Activated T-helper 17 cell treated with anti-CD3 and anti-CD28 coated beads, Interleukin-2, amount 50 U/mL, for 72 hours (primary cell): ENCODE data around the gene CACNA1A. TPM values are rescaled to one million over a fixed set of nuclear protein-coding genes. Genes with fewer than 3 reads are reported as not detected.
"Not testable (repeated sequence)": the region's sequence is repeated elsewhere in the genome, so short reads cannot be mapped to it uniquely, and the experiment has no call there.

Experiments
- ATAC-seq: fragments of 150-1000 bp; cut with Tn5 transposase; replicated peaks from 2 replicates; pipeline ENCODE4 v1.10.0; 2021; ENCODE audit warnings: mild to moderate bottlenecking, moderate library complexity
- H3K27ac Mint-ChIP-seq: one replicate; pipeline ENCODE4 v1.8.0; 2022; ENCODE audit warnings: mixed read lengths
- H3K27me3 Mint-ChIP-seq: one replicate; pipeline ENCODE4 v1.8.0; 2022; ENCODE audit warnings: mixed read lengths
- H3K36me3 Mint-ChIP-seq: one replicate; pipeline ENCODE4 v1.8.0; 2022; ENCODE audit warnings: low read depth, mild to moderate bottlenecking, mixed read lengths
- H3K4me1 Mint-ChIP-seq: one replicate; pipeline ENCODE4 v1.8.0; 2022; ENCODE audit warnings: mixed read lengths
- H3K4me3 Mint-ChIP-seq: one replicate; pipeline ENCODE4 v1.8.0; 2022; ENCODE audit warnings: mild to moderate bottlenecking, mixed read lengths
- H3K9me3 Mint-ChIP-seq: one replicate; pipeline ENCODE4 v1.8.0; 2022; ENCODE audit warnings: mixed read lengths
- total RNA-seq, 2 donors: library from RNA; stranded (reverse); gene quantifications; one replicate each; pipeline ENCODE4 v1.2.3, GENCODE V29; 2022

The CACNA1A gene
- total RNA-seq, 2 donors from 2014 or later: 2.0 to 2.5 TPM

DNA sequence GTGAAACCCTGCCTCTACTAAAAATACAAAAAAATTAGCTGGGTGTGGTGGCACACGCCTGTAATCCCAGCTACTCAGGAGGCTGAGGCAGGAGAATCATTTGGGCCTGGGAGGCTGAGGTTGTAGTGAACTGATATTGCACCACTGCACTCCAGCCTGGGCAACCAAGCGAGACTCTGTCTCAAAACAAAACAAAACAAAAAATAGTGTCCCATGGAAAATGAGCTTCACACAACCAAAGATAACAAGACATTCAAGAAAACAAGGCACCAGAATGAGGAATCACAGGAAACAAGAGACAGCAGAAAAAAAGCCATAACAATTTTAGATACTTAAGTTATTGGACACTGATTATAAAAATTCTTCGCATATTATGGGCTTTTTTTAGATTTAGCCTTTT lies 80.4 kb downstream of the CACNA1A start:
- peaks cover 20% of the 10 kb centered on the region for H3K27me3 Mint-ChIP-seq
- not testable (repeated sequence) for H3K27ac Mint-ChIP-seq, H3K4me3 Mint-ChIP-seq, ATAC-seq, H3K9me3 Mint-ChIP-seq, H3K36me3 Mint-ChIP-seq, H3K4me1 Mint-ChIP-seq

DNA sequence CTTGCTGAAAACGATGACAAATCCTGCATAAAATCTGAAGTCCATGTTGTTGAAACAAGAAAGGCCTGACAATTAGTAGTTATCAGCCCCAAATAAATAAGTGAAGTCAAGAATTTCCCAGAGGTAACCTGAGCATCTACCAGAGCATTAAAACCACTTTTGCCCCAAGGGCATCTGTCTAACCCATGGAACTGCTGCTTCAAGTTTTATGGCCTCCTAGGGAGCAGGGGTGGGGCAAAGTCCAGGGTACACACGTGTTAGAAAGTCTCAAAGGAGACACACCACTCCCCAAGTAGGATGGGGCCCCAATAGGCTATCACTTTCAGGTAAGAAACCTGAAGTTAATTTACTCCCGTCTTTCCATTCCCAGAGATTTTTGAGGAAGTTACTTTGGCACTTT lies 81.1 kb downstream of the CACNA1A start:
- no peak for ATAC-seq
- H3K4me3 Mint-ChIP-seq: no peak overlapping the region
- H3K36me3 Mint-ChIP-seq: no peaks in the 10 kb centered on the region
- peaks cover 3% of the 10 kb centered on the region for H3K9me3 Mint-ChIP-seq
- peaks cover 19% of the 10 kb centered on the region for H3K27me3 Mint-ChIP-seq
- no peaks in the 10 kb centered on the region for H3K4me1 Mint-ChIP-seq
- H3K27ac Mint-ChIP-seq: no peak overlapping the region

DNA sequence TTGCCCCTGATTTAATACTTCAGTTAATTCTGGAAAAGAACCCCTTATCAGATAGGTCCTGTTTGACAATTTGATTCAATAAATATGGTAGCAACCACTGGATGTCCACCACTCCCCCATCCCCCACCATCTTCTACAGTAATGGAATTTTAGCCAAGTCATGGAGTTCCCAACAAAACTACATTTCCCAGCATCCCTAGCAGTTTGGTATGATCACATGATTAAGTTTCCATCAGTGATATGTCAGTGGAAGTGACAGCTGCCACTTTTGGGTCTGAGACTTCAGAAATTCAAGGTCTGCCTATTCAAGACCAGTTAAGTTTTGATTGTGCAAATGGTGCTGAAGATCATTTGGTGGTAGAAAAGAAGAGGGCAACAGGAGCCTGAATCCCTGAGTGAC lies 85.5 kb downstream of the CACNA1A start:
- no peak overlapping the region for H3K4me3 Mint-ChIP-seq
- peaks cover 3% of the 10 kb centered on the region for H3K9me3 Mint-ChIP-seq
- no peak overlapping the region for H3K27ac Mint-ChIP-seq
- peaks cover 9% of the 10 kb centered on the region for H3K27me3 Mint-ChIP-seq
- no peaks in the 10 kb centered on the region for H3K36me3 Mint-ChIP-seq
- no peak for ATAC-seq
- H3K4me1 Mint-ChIP-seq: no peaks in the 10 kb centered on the region

DNA sequence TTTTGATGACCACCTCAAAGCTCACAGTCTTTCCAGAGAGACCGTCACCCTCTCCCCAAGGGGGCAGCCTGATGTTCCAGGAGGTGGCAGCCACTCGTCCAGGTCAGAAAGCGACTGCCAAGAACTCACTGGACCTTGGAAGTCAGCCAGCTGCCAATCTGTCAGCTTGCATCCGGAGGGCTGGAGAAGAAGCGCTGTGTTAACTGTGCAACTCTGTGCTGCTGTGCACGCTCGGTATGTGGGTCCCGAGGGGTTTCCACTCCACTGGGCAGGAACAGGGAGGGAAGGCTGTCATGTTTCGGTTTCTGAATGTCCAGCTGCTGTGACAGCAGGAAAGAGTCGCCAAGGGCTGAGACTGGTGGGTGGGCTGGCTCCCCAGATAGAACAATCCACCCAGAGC lies 89.2 kb downstream of the CACNA1A start:
- Mint-ChIP-seq H3K36me3 (no peaks in the 10 kb centered on the region), H3K9me3 (no peaks in the 10 kb centered on the region), H3K27me3 (peaks cover 15% of the 10 kb centered on the region), H3K4me3 (no peak overlapping the region), H3K27ac (no peak overlapping the region), H3K4me1 (no peaks in the 10 kb centered on the region)
- no peak for ATAC-seq

DNA sequence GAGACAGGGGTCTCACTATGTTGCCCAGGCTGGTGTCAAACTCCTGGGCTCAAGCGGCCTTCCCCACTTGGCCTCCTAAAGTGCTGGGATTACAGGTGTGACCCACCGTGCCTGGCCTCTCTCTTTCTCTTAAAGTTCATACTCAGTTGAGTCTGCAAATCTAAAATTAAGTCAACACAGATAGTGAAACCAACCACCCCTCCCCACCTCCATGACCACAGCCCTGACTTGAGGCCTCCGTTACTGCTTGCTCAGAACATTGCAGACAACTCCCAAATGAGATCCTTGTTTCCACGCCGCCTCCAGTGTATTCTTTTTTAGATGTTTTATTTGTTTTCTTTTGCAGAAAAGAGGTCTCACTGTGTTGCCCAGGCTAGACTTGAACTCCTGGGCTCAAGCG lies 94.4 kb downstream of the CACNA1A start:
- Mint-ChIP-seq H3K36me3 (no peaks in the 10 kb centered on the region), H3K27ac (no peak overlapping the region), H3K9me3 (no peaks in the 10 kb centered on the region), H3K4me1 (no peaks in the 10 kb centered on the region), H3K4me3 (no peak overlapping the region), H3K27me3 (peaks cover 24% of the 10 kb centered on the region)
- no peak for ATAC-seq

DNA sequence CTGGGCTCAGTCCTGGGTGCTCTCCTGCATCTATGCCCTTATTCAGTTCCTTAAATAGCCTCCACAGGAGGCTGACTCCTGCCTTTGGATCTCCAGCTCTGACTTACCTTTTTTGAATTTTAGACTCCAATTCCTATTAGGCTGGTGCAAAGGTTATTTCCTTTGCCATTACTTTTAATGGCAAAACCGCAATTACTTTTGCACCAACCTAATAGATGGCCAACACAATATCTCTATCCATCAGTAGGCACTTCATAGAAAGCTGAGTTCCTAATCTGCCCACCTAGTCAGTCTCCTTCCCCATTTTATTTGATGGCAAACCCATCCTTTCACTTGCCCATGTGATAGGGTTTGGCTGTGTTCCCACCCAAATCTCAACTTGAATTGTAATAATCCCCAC lies 95.3 kb downstream of the CACNA1A start:
- H3K27ac Mint-ChIP-seq: no peak overlapping the region
- ATAC-seq: no peak
- peaks cover 24% of the 10 kb centered on the region for H3K27me3 Mint-ChIP-seq
- no peaks in the 10 kb centered on the region for H3K9me3 Mint-ChIP-seq
- no peaks in the 10 kb centered on the region for H3K4me1 Mint-ChIP-seq
- no peaks in the 10 kb centered on the region for H3K36me3 Mint-ChIP-seq
- H3K4me3 Mint-ChIP-seq: no peak overlapping the region

DNA sequence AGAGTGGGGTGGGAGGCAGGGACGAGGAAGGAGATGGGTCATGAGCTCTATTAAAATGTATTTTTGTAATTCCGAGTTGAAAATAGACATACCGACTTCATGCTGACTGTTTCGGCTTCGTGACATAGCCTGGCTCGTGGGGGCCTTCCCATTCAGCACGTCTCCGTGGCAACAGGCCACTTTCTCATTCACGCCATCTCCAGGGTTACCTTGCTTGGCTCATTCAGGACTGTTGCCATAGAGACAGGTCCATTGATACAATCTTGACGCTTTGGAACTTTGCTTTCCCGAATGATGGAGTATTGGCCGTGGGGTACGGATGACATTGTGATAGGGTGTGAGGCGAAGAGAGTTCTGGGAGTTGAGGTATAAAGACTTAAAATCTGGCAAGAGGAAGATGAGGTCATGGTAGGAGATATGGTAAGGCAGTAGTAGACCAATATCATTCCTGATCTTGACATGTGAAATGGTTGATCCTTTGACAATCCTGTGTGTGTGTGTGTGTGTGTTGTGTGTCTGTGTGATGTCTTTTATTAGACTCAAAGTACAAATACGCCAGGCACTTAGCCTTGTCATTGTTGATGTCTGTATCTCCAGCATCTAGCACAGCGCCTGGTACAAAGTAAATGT lies 97.3 kb downstream of the CACNA1A start:
- Mint-ChIP-seq H3K36me3 (no peaks in the 10 kb centered on the region), H3K4me1 (no peaks in the 10 kb centered on the region), H3K9me3 (no peaks in the 10 kb centered on the region), H3K4me3 (no peak overlapping the region), H3K27me3 (peaks cover 17% of the 10 kb centered on the region), H3K27ac (no peak overlapping the region)
- no peak for ATAC-seq

DNA sequence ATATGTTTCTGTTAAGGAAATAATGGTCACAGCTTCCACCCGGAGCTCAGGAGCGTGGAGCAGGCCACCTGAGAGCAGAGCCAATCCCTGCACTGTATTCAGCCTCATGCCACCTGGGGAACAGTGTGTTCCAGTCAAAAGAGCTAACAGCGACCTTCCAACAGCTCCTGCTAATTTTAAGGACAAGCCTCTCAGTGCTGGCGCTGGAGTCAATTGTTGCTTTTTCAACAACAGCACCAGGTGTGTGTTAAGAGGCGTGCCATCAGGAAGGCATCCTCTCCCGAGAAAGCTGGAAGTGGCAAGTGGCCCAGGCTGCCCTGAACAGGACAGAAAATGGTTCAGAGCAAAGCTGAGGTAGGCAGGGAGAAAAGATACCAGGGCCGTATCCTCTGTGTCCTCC lies 102.0 kb downstream of the CACNA1A start:
- Mint-ChIP-seq H3K27ac (no peak overlapping the region), H3K27me3 (peaks cover 8% of the 10 kb centered on the region), H3K4me1 (no peaks in the 10 kb centered on the region), H3K9me3 (no peaks in the 10 kb centered on the region), H3K4me3 (no peak overlapping the region), H3K36me3 (no peaks in the 10 kb centered on the region)
- no peak for ATAC-seq

DNA sequence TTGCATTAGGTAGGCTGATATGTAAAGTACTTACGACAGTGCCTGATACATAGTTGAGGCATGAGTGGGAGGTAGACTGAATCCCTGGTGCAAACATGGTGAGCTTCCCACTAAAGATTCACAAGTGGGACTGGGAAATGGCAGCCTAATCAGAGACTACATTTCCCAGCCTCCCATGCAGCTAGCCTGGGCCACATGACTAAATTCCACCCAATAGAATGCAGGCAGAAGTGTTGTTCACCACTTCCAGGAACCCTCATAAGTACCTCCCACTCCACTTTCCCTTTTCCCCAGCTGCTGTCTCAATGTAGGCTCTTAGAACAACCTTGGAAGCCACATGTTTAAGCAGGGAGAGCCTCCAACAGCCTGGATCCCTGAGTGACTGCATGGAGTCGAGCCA lies 104.9 kb downstream of the CACNA1A start:
- H3K9me3 Mint-ChIP-seq: no peaks in the 10 kb centered on the region
- no peak overlapping the region for H3K27ac Mint-ChIP-seq
- H3K4me3 Mint-ChIP-seq: no peak overlapping the region
- peak; percentile 50 for ATAC-seq
- H3K27me3 Mint-ChIP-seq: peaks cover 14% of the 10 kb centered on the region
- no peaks in the 10 kb centered on the region for H3K36me3 Mint-ChIP-seq
- no peaks in the 10 kb centered on the region for H3K4me1 Mint-ChIP-seq

DNA sequence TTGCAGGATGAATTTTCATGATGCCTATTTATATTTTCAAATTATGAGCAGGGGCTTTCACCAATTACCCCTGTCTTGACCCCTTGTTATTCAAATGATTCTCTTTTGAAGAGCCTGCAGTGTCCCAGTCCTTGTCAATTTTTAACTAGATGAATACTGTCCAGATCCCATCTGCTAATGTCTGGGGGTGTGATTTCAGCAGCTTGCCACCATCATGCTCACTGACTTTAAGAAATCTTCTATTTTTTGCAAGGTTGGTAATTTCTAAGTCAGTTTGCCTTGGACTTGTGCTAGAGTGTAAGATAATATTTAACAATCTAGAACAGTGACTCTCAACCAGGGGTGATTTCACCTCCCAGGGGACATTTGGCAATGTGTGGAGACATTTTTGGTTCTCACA lies 106.0 kb downstream of the CACNA1A start:
- Mint-ChIP-seq H3K4me1 (no peaks in the 10 kb centered on the region), H3K27ac (no peak overlapping the region), H3K9me3 (no peaks in the 10 kb centered on the region), H3K4me3 (no peak overlapping the region), H3K36me3 (no peaks in the 10 kb centered on the region), H3K27me3 (peaks cover 23% of the 10 kb centered on the region)
- ATAC-seq: no peak

DNA sequence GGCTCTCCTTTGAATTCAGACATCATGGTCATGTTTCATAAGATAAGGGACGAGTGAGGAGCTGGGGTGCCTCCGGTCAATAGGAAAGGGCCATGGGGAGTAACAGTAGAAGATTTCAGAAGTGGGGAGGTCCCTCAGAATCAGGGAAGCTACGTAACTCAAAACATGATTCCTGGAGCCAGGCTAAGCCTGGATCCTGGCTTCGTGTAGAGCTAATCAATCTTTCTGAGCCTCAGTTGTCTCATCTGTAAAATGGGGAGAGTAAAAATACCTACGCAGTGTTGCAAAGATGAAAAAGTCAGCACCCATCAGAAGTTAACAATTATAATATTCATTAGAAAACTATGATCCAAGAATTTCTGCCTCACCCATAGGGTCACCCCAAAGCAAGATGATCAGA lies 106.5 kb downstream of the CACNA1A start:
- H3K27ac Mint-ChIP-seq: no peak overlapping the region
- peaks cover 23% of the 10 kb centered on the region for H3K27me3 Mint-ChIP-seq
- no peak for ATAC-seq

DNA sequence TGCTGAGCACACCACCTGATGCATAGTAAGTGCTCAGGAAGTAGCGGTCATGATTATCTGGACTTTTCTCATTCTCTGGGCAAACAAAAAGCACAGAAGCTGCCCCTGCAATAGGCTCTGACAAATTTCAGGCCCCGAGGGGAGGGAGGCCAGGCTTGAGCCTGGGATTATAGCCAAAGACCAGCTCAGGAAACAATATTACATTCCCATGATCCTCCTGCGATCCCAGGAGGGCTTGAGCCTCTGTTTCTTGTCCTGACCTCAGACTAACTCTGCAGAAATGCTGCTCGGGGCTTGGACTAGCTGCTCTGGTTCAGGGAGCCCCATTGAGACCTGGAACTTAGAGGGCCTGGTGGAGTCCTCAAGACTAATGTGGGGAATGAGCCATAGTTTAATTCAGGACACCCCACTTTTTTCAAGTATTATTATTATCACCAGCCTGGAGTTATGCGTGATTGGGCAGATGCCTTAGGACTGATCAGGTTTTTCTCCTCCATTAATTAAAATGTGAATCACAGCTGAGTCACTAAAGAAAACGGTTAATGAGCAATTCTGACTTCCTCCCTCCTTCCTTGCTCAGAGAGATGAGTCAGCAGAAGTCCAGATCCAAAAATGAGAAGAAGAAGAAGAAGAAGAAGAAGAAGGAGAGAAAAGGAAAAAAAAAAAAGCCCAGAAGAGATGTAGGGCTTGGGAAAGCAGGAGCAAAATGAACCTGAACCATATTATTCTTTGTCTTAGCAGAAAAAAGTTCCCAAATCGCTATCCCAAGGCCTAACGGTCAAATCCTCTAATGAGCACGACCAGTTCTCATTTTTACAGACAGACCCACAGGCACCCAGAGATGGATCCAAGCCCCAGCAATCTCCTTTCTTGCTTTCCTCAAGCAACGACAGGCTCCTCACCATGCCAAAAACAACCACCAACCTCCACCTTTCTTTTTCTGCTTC lies 107.2 kb downstream of the CACNA1A start:
- H3K27me3 Mint-ChIP-seq: peaks cover 25% of the 10 kb centered on the region
- no peak overlapping the region for H3K27ac Mint-ChIP-seq
- H3K4me3 Mint-ChIP-seq: no peak overlapping the region
- no peaks in the 10 kb centered on the region for H3K36me3 Mint-ChIP-seq
- H3K4me1 Mint-ChIP-seq: no peaks in the 10 kb centered on the region
- H3K9me3 Mint-ChIP-seq: no peaks in the 10 kb centered on the region
- no peak for ATAC-seq

More for the DNA sequence above, 106.5 kb downstream of the CACNA1A start:
- Mint-ChIP-seq H3K36me3 (no peaks in the 10 kb centered on the region), H3K4me1 (no peaks in the 10 kb centered on the region), H3K9me3 (no peaks in the 10 kb centered on the region), H3K4me3 (no peak overlapping the region)

DNA sequence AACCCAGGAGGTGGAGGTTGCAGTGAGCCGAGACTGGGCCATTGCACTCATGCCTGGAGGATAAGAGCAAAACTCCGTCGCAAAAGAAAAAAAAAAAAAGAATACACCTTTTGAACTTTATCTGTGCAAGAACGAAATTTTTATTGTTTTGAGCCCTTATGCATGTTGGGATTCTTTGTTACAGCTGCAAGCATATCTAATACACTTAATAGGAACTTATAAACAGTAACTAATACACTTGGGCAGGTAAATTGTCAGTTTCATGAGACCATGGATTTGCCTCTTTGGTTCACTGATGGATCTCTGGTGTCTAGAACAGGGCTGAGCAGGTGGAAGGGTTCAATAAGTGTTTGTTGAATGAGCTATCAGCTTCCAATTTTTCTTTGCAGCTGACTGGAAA lies 108.1 kb downstream of the CACNA1A start:
- no peaks in the 10 kb centered on the region for H3K4me1 Mint-ChIP-seq
- peaks cover 29% of the 10 kb centered on the region for H3K27me3 Mint-ChIP-seq
- no peaks in the 10 kb centered on the region for H3K36me3 Mint-ChIP-seq
- no peaks in the 10 kb centered on the region for H3K9me3 Mint-ChIP-seq
- H3K27ac Mint-ChIP-seq: no peak overlapping the region
- ATAC-seq: no peak
- H3K4me3 Mint-ChIP-seq: no peak overlapping the region

DNA sequence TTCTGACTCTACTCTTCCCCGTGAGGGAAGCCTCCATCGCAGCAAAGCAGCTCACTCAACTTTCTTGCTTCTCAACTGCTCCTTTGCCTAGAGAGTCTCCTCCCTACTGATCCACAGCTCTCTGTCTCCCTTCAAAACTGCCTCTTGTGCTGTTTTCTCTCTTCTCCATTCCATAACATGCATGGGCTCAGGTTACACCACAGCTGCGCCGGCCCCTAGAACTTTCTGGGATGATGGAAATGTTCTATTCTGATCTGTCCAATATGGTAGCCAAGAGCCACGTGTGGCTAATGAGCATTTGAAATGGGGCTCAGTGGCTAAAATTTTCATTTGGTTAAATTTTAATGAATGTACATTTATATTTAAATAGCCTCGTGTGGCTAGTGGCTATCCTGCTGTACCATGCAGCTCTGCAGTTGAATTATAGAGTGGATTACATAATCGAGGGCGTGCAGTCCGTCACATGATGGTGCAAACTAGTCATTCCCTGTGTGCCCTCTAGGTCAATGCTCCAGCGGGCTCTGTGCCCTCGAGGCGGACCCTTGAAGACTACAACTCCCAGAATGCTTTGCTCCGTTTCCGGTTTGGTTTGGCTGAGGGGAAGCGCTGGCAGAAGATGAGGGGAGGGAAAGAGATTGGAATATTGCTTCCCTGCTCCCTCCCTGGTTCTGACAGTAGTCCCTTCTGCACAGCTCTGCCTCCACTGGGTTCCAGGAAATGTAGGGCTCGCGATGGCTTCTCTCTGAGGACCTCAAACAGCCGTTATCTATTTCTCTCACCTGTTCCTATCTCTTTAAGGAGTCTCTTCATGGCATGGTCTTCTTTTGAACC lies 109.8 kb downstream of the CACNA1A start:
- H3K4me1 Mint-ChIP-seq: no peaks in the 10 kb centered on the region
- no peak overlapping the region for H3K4me3 Mint-ChIP-seq
- ATAC-seq: no peak
- no peaks in the 10 kb centered on the region for H3K9me3 Mint-ChIP-seq
- H3K36me3 Mint-ChIP-seq: no peaks in the 10 kb centered on the region
- H3K27ac Mint-ChIP-seq: no peak overlapping the region
- H3K27me3 Mint-ChIP-seq: peaks cover 34% of the 10 kb centered on the region

DNA sequence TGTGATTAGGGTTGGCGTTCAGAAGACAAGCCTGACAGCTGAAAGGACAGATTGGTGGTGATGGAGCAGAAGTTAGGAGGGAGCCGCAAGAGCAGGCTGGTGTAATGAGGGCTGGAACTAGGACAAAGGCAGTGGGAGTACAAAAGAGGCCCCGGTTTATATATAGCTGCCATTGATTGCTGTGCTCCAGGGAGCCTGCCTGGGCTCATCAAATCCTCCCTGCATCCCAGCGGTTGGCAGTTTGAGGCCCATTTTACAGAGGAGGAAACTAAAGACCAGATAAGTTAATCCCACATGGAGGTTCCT lies 123.7 kb downstream of the CACNA1A start:
- H3K27ac Mint-ChIP-seq: no peak overlapping the region
- no peaks in the 10 kb centered on the region for H3K9me3 Mint-ChIP-seq
- no peaks in the 10 kb centered on the region for H3K4me1 Mint-ChIP-seq
- H3K4me3 Mint-ChIP-seq: no peak overlapping the region
- no peaks in the 10 kb centered on the region for H3K36me3 Mint-ChIP-seq
- no peak for ATAC-seq
- H3K27me3 Mint-ChIP-seq: peaks cover 9% of the 10 kb centered on the region
